Measurements from ENCODE around the gene ACOX3. TPM values are rescaled to one million over a fixed set of nuclear protein-coding genes. Genes with fewer than 3 reads are reported as not detected.

The ACOX3 gene
- total RNA-seq, 1 donor from 2014 or later = 23.8 TPM

DNA sequence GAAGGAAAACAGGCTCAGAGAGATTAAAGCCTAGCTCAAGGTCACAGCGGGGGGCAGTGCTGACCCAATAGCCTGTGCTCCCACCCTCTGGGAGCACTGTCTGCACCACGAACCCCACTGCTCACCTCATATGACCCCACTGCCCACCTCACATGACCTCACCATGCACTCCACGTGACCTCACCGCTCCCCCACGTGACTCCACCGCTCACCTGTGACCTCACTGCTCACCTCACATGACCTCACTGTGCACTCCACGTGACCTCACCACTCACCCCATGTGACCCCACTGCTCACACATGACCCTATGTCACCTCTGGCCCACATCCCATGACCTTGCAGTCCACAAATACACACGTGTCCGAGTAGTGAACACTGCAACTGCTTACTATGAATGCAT is 55.4 kb downstream of the ACOX3 start:
- H3K36me3 Mint-ChIP-seq (ENCODE audit: unreplicated experiment) = no peaks in the 10 kb centered on the region
- H3K27me3 Mint-ChIP-seq (ENCODE audit: unreplicated experiment) = peaks cover 8% of the 10 kb centered on the region
- peak overlapping the region; percentile 2 for H3K4me3 Mint-ChIP-seq (ENCODE audit: unreplicated experiment)
- no peak for DNase-seq
- H3K4me1 Mint-ChIP-seq (ENCODE audit: low read depth, unreplicated experiment) = peaks cover 11% of the 10 kb centered on the region
- H3K9me3 Mint-ChIP-seq (ENCODE audit: unreplicated experiment) = no peaks in the 10 kb centered on the region
- TF ChIP-seq, protein P1, sequence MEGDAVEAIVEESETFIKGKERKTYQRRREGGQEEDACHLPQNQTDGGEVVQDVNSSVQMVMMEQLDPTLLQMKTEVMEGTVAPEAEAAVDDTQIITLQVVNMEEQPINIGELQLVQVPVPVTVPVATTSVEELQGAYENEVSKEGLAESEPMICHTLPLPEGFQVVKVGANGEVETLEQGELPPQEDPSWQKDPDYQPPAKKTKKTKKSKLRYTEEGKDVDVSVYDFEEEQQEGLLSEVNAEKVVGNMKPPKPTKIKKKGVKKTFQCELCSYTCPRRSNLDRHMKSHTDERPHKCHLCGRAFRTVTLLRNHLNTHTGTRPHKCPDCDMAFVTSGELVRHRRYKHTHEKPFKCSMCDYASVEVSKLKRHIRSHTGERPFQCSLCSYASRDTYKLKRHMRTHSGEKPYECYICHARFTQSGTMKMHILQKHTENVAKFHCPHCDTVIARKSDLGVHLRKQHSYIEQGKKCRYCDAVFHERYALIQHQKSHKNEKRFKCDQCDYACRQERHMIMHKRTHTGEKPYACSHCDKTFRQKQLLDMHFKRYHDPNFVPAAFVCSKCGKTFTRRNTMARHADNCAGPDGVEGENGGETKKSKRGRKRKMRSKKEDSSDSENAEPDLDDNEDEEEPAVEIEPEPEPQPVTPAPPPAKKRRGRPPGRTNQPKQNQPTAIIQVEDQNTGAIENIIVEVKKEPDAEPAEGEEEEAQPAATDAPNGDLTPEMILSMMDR (IDR thresholded peaks at IDR 0.05; ENCODE audit: partially characterized antibody, unreplicated experiment) = no peak
- H3K27ac Mint-ChIP-seq (ENCODE audit: unreplicated experiment) = no peak overlapping the region

DNA sequence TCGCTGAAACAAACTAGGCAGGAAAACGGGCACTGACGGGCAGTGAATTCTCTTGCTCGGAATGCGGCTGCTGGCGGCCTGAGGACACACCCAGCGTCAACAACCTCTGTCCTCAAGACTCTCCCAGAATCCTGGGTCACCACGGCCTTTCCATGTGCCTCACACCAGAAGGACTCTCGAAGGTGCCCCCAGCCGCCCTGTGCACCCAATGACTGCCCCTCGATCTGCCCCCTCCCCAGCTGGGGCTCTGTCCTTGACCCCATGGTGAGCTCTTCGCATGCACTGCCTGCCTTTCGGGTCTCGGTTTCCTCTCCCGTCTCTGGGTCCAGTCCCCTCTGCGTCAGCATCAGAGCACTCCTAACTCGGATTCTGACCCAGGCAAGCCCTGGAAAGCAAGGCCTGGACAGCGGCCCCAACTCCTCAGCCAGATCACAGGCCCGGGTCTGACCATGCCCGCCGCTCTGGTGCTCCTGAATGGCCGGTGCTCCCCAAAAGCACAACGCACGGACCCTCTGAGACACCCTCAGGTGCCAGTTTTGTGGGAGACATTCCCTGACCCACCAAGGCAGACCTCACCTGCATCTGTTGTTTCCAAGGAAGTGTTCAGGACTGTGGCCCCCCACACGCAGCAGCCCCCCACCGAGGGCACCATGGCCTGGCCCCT is 56.0 kb downstream of the ACOX3 start:
- TF ChIP-seq, protein P1 (IDR thresholded peaks at IDR 0.05; ENCODE audit: partially characterized antibody, unreplicated experiment) = no peak
- Mint-ChIP-seq H3K27me3 (ENCODE audit: unreplicated experiment) (peaks cover 8% of the 10 kb centered on the region), H3K27ac (ENCODE audit: unreplicated experiment) (no peak overlapping the region), H3K4me3 (ENCODE audit: unreplicated experiment) (no peak overlapping the region), H3K36me3 (ENCODE audit: unreplicated experiment) (no peaks in the 10 kb centered on the region), H3K4me1 (ENCODE audit: low read depth, unreplicated experiment) (peaks cover 11% of the 10 kb centered on the region), H3K9me3 (ENCODE audit: unreplicated experiment) (no peaks in the 10 kb centered on the region)
- DNase-seq = peak; percentile 6

DNA sequence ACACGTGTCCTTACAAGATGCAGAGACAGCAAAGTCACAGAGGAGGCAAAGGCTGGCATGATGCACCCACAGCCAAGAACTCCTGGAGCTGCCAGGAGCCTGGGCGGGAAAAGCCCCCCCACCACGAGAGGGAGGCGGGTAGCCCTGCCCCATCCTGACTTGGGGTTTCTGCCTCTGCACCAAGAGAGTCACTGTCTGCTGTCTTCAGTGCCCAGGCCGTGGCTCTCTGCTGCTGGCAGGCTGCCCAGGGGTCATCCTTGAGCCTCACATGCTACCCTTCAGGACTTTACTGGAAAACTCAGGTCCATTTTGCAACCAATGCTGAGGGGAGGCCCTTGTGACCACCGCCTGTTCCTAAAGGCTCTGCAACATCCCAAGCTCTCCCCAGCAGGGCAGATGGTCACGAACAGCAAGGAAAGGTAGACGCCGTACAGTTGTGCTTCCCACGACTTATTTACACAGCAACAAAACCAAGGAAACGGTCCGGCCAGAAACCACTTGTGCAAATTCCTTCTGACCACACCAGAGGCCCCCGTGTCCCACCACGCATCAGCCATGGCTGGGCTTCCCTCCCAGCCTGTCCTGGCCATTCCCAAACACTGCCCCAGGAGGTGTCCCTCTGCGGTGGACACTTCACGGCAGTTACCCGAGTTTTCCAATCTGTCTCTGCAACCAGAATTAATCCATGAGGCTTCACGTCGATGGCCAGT is 56.9 kb downstream of the ACOX3 start:
- Mint-ChIP-seq H3K9me3 (ENCODE audit: unreplicated experiment) (no peaks in the 10 kb centered on the region), H3K4me3 (ENCODE audit: unreplicated experiment) (no peak overlapping the region), H3K27me3 (ENCODE audit: unreplicated experiment) (peaks cover 8% of the 10 kb centered on the region), H3K36me3 (ENCODE audit: unreplicated experiment) (no peaks in the 10 kb centered on the region), H3K4me1 (ENCODE audit: low read depth, unreplicated experiment) (peaks cover 11% of the 10 kb centered on the region), H3K27ac (ENCODE audit: unreplicated experiment) (no peak overlapping the region)
- no peak for DNase-seq
- TF ChIP-seq, protein P1 (IDR thresholded peaks at IDR 0.05; ENCODE audit: partially characterized antibody, unreplicated experiment) = no peak

DNA sequence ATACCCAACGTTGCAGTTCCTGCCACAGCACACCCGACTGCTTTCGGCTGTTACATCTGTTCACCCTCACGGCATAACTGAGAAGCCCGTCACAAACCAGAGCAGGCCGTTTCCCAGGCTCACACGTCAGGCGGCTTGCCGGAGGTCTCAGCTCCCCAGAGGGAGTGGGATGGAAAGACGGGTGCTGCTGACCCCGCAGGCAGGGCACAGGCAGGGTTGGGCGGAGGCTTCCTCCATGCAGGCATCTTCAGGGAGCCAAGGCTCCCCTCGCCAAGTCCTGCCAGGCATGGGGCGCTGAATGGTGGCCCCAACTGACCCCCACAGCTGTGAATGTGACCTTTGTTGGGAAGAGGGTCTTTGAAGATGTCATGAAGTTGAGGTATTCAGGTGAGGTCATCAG is 57.5 kb downstream of the ACOX3 start:
- H3K4me3 Mint-ChIP-seq (ENCODE audit: unreplicated experiment) = no peak overlapping the region
- H3K4me1 Mint-ChIP-seq (ENCODE audit: low read depth, unreplicated experiment) = peaks cover 11% of the 10 kb centered on the region
- TF ChIP-seq, protein P1 (IDR thresholded peaks at IDR 0.05; ENCODE audit: partially characterized antibody, unreplicated experiment) = no peak
- no peak for DNase-seq
- H3K27me3 Mint-ChIP-seq (ENCODE audit: unreplicated experiment) = peaks cover 8% of the 10 kb centered on the region
- H3K9me3 Mint-ChIP-seq (ENCODE audit: unreplicated experiment) = no peaks in the 10 kb centered on the region
- H3K36me3 Mint-ChIP-seq (ENCODE audit: unreplicated experiment) = no peaks in the 10 kb centered on the region
- no peak overlapping the region for H3K27ac Mint-ChIP-seq (ENCODE audit: unreplicated experiment)

Data from glutamatergic neuron (in vitro differentiated cells).